WTC11 (cell line): ENCODE measurements around the gene E2F2. TPM values are rescaled to one million over a fixed set of nuclear protein-coding genes. Genes with fewer than 3 reads are reported as not detected.

Experiments
- ATAC-seq: fragments of 200-7000 bp; cut with Tn5 transposase; 2 replicates; pipeline ENCODE4 v1.10.0; 2021; ENCODE audit warnings: mild to moderate bottlenecking, moderate library complexity
- CTCF ChIA-PET: fragments of 300-600 bp; sonication (Branson Sonifier 250); formaldehyde crosslinking; loops from one replicate; lab custom pipeline; 2021; ENCODE audit warnings: antibody characterized with exemption; lab: Charles Lee
- POLR2A ChIA-PET: fragments of 350-600 bp; sonication (Branson Sonifier 250); formaldehyde crosslinking; loops from one replicate; lab custom pipeline; 2021; ENCODE audit warnings: antibody characterized with exemption; lab: Charles Lee
- DNase-seq: peaks from one replicate; pipeline ENCODE4 v3.0.0; 2021; ENCODE audit warnings: low spot score
- H3K27ac Mint-ChIP-seq: 2 replicates; pipeline ENCODE4 v1.8.0; 2021; ENCODE audit warnings: mixed read lengths
- H3K27me3 Mint-ChIP-seq: 2 replicates; pipeline ENCODE4 v1.8.0; 2021; ENCODE audit warnings: low read depth, mild to moderate bottlenecking, moderate library complexity, mixed read lengths
- H3K36me3 Mint-ChIP-seq: 2 replicates; pipeline ENCODE4 v1.8.0; 2021; ENCODE audit warnings: mixed read lengths
- H3K4me1 Mint-ChIP-seq: 2 replicates; pipeline ENCODE4 v1.8.0; 2022; ENCODE audit warnings: mixed read lengths
- H3K4me3 Mint-ChIP-seq: 2 replicates; pipeline ENCODE4 v1.8.0; 2021; ENCODE audit warnings: mild to moderate bottlenecking, moderate library complexity, mixed read lengths
- H3K9me3 Mint-ChIP-seq: 2 replicates; pipeline ENCODE4 v1.8.0; 2021; ENCODE audit warnings: mixed read lengths
- AR ChIP-seq: fragments of 250-450 bp; sonication (Bioruptor Pico); IDR thresholded peaks from 2 replicates; pipeline ENCODE4 v1.9.0; 2021; ENCODE audit warnings: mild to moderate bottlenecking
- ARID4B ChIP-seq: sonication (generic); formaldehyde crosslinking; IDR thresholded peaks from 2 replicates; pipeline ENCODE4 v1.8.0; 2023; ENCODE audit warnings: missing genetic modification reagents, mild to moderate bottlenecking, borderline replicate concordance
- CDX4 ChIP-seq: fragments of 250-450 bp; sonication (Bioruptor Pico); IDR thresholded peaks from 2 replicates; pipeline ENCODE4 v1.9.0; 2021; ENCODE audit warnings: moderate library complexity, mild to moderate bottlenecking, inconsistent platforms, borderline replicate concordance
- CTCF ChIP-seq: fragments of 200-600 bp; IDR thresholded peaks from 2 replicates; pipeline ENCODE4 v1.8.0; 2022; ENCODE audit warnings: antibody characterized with exemption
- GRHL2 ChIP-seq: fragments of 250-450 bp; sonication (Bioruptor Pico); IDR thresholded peaks from 2 replicates; pipeline ENCODE4 v1.8.0; 2022; ENCODE audit warnings: mild to moderate bottlenecking, moderate library complexity; ENCODE audit not compliant: insufficient replicate concordance, severe bottlenecking
- KAT7 ChIP-seq: sonication (generic); formaldehyde crosslinking; IDR thresholded peaks from 2 replicates; pipeline ENCODE4 v1.8.1; 2023; ENCODE audit warnings: missing genetic modification reagents, mild to moderate bottlenecking, borderline replicate concordance
- NR1H2 ChIP-seq: sonication (generic); formaldehyde crosslinking; IDR thresholded peaks from 2 replicates; pipeline ENCODE4 v1.9.0; 2021; ENCODE audit warnings: mild to moderate bottlenecking, moderate library complexity, missing genetic modification reagents
- OVOL2 ChIP-seq: fragments of 250-450 bp; sonication (Bioruptor Pico); IDR thresholded peaks from 2 replicates; pipeline ENCODE4 v1.9.0; 2021; ENCODE audit warnings: mild to moderate bottlenecking, borderline replicate concordance
- PREB ChIP-seq: sonication (generic); formaldehyde crosslinking; IDR thresholded peaks from 2 replicates; pipeline ENCODE4 v1.8.1; 2022; ENCODE audit warnings: mild to moderate bottlenecking, missing genetic modification reagents, moderate library complexity, borderline replicate concordance
- PRRX2 ChIP-seq: fragments of 250-450 bp; sonication (Bioruptor Pico); IDR thresholded peaks from 2 replicates; pipeline ENCODE4 v1.8.0; 2021; ENCODE audit warnings: mild to moderate bottlenecking
- ZBTB21 ChIP-seq: sonication (generic); formaldehyde crosslinking; IDR thresholded peaks from 2 replicates; pipeline ENCODE4 v1.8.1; 2023; ENCODE audit warnings: mild to moderate bottlenecking, missing genetic modification reagents, borderline replicate concordance
- ZNF121 ChIP-seq: sonication (generic); formaldehyde crosslinking; IDR thresholded peaks from 2 replicates; pipeline ENCODE4 v1.8.0; 2023; ENCODE audit warnings: missing genetic modification reagents
- ZNF263 ChIP-seq: sonication (generic); formaldehyde crosslinking; IDR thresholded peaks from 2 replicates; pipeline ENCODE4 v1.8.1; 2022; ENCODE audit warnings: low read depth, mild to moderate bottlenecking, moderate library complexity, missing genetic modification reagents
- ZNF512 ChIP-seq: sonication (generic); formaldehyde crosslinking; IDR thresholded peaks from 2 replicates; pipeline ENCODE4 v1.8.1; 2022; ENCODE audit warnings: missing genetic modification reagents, borderline replicate concordance
- total RNA-seq: library from RNA; stranded (reverse); gene quantifications from 3 replicates; pipeline ENCODE4 v1.2.3, GENCODE V29; 2021

E2F2 gene
- total RNA-seq, 1 experiment from 2014 or later = 5.6 TPM

GRCh38 chr1:23565776-23566175 is 34.7 kb upstream of the E2F2 start (continued):
- TF ChIP-seq ZNF121 (CRISPR knock-in tag) (no peak), GRHL2 (CRISPR knock-in tag) (no peak), ZNF512 (CRISPR knock-in tag) (no peak)

- ATAC-seq (no peak), DNase-seq (no peak)
- POLR2A ChIA-PET = interaction anchor here (0.7 to 1.9 kb wide), 4 partner anchors 8 to 1864 kb away, joined by 3 to 9 read pairs (median 6); no protein-coding TSS in a partner anchor
- peaks cover 2% of the 10 kb centered on the region; the same call in 1 of the 2 replicates for H3K27me3 Mint-ChIP-seq
- peaks cover 84% of the 10 kb centered on the region for H3K4me1 Mint-ChIP-seq
- H3K36me3 Mint-ChIP-seq = no peaks in the 10 kb centered on the region
- H3K4me3 Mint-ChIP-seq = no peak overlapping the region
- TF ChIP-seq CDX4 (no peak), ZNF263 (CRISPR knock-in tag) (no peak), NR1H2 (CRISPR knock-in tag) (no peak), KAT7 (CRISPR knock-in tag) (no peak), ZNF512 (CRISPR knock-in tag) (no peak), ARID4B (CRISPR knock-in tag) (no peak), OVOL2 (no peak)
- no peaks in the 10 kb centered on the region for H3K9me3 Mint-ChIP-seq
- CTCF ChIA-PET = interaction anchor here (0.6 to 4.9 kb wide), 11 partner anchors 8 to 101 kb away, joined by 3 to 51 read pairs (median 4); no protein-coding TSS in a partner anchor
- peak overlapping the region; percentile 69 for H3K27ac Mint-ChIP-seq
These were observed 33.6 kb upstream of the E2F2 start for GRCh38 chr1:23564529-23565122.

- Mint-ChIP-seq H3K9me3 (no peaks in the 10 kb centered on the region), H3K27me3 (peaks cover 2% of the 10 kb centered on the region; the same call in 1 of the 2 replicates), H3K4me3 (no peak overlapping the region), H3K27ac (peak overlapping the region; percentile 94), H3K36me3 (no peaks in the 10 kb centered on the region), H3K4me1 (peaks cover 76% of the 10 kb centered on the region)
- ChIA-PET CTCF (interaction anchor here (0.6 to 4.9 kb wide), 8 partner anchors 8 to 102 kb away, joined by 3 to 51 read pairs (median 14); no protein-coding TSS in a partner anchor), POLR2A (interaction anchor here (0.8 to 1.4 kb wide), 2 partner anchors 8 to 35 kb away, joined by 3 to 8 read pairs; no protein-coding TSS in a partner anchor)
- DNase-seq (no peak), ATAC-seq (no peak)
- TF ChIP-seq CTCF (no peak), PRRX2 (CRISPR knock-in tag) (no peak), CDX4 (no peak), AR (no peak), ZBTB21 (no peak), KAT7 (CRISPR knock-in tag) (no peak), PREB (CRISPR knock-in tag) (no peak)
These were observed 32.8 kb upstream of the E2F2 start for GRCh38 chr1:23563755-23564374.
